ENCODE measurements around the gene MPP1. TPM values are rescaled to one million over a fixed set of nuclear protein-coding genes. Genes with fewer than 3 reads are reported as not detected.
A peak's percentile ranks its signal among the peaks of the same experiment; 100 is the strongest.

Gene MPP1
- total RNA-seq, 1 experiment from 2014 or later, result 69.5 TPM

- peak; percentile 35 for DNase-seq (ENCODE audit: low read depth)
Observed at GRCh38 chrX:154775419-154776349, 29.6 kb downstream of the MPP1 start.

- no peak for DNase-seq (ENCODE audit: low read depth)
Observed at GRCh38 chrX:154774622-154775021, 30.7 kb downstream of the MPP1 start.

GRCh38 chrX:154762537-154763296 is 42.6 kb downstream of the MPP1 start, which contains the start of gene DKC1:
DKC1 (plus strand) TSS chrX:154762864; CDS start chrX:154762966, 102 bp downstream.
- peak; percentile 97 for DNase-seq (ENCODE audit: low read depth)

- peak; percentile 53 for DNase-seq (ENCODE audit: low read depth)
Observed at GRCh38 chrX:154761977-154762536, 43.2 kb downstream of the MPP1 start.

- DNase-seq (ENCODE audit: low read depth), result no peak
Observed at GRCh38 chrX:154758696-154759095, 46.6 kb downstream of the MPP1 start.

GRCh38 chrX:154751669-154752271 is 53.5 kb downstream of the MPP1 start:
- DNase-seq (ENCODE audit: low read depth), result no peak

GRCh38 chrX:154751203-154751668 is 54.0 kb downstream of the MPP1 start:
- no peak for DNase-seq (ENCODE audit: low read depth)

GRCh38 chrX:154750301-154751202 is 54.7 kb downstream of the MPP1 start, which contains the start of gene GAB3:
GAB3 (minus strand) TSS chrX:154751077; CDS start chrX:154751025, 52 bp downstream.
- peak; percentile 65 for DNase-seq (ENCODE audit: low read depth)

GRCh38 chrX:154749856-154750255 is 55.4 kb downstream of the MPP1 start:
- no peak for DNase-seq (ENCODE audit: low read depth)

- DNase-seq (ENCODE audit: low read depth), result peak; percentile 72
Observed at GRCh38 chrX:154748712-154749339, 56.5 kb downstream of the MPP1 start.

- no peak for DNase-seq (ENCODE audit: low read depth)
Observed at GRCh38 chrX:154742613-154743012, 62.7 kb downstream of the MPP1 start.

- DNase-seq (ENCODE audit: low read depth), result no peak
Observed at GRCh38 chrX:154739952-154740465, 65.3 kb downstream of the MPP1 start.

- peak; percentile 78 for DNase-seq (ENCODE audit: low read depth)
Observed at GRCh38 chrX:154738011-154738738, 67.1 kb downstream of the MPP1 start.

GRCh38 chrX:154737136-154737535 is 68.1 kb downstream of the MPP1 start:
- no peak for DNase-seq (ENCODE audit: low read depth)

GRCh38 chrX:154735695-154736393 is 69.4 kb downstream of the MPP1 start:
- peak; percentile 76 for DNase-seq (ENCODE audit: low read depth)

- DNase-seq (ENCODE audit: low read depth), result peak; percentile 46
Observed at GRCh38 chrX:154734061-154734781, 71.1 kb downstream of the MPP1 start.

GRCh38 chrX:154733066-154733425 is 72.2 kb downstream of the MPP1 start:
- no peak for DNase-seq (ENCODE audit: low read depth)

Data from M059J (cell line).